K562 (cell line): ENCODE measurements around the gene LRP6. TPM values are rescaled to one million over a fixed set of nuclear protein-coding genes. Genes with fewer than 3 reads are reported as not detected.

ENCODE experiments used
- ASH1L ChIP-seq: fragments of 450-650 bp; IDR thresholded peaks from 2 replicates; pipeline ENCODE4 v1.6.1; 2018; ENCODE audit warnings: borderline replicate concordance, mild to moderate bottlenecking, low read depth; ENCODE audit not compliant: partially characterized antibody
- BCLAF1 ChIP-seq, 2 experiments: fragments of 450-650 bp in 1 of 2; IDR thresholded peaks; 2 replicates each; pipeline ENCODE4 v1.6.1; 2011 to 2017; ENCODE audit warnings: low read depth in 2 of 2, antibody characterized with exemption in 1 of 2, borderline replicate concordance in 1 of 2, low read length in 1 of 2, mild to moderate bottlenecking in 1 of 2, mixed read lengths in 1 of 2; ENCODE audit not compliant: control insufficient read depth in 1 of 2
- BCOR ChIP-seq: fragments of 450-650 bp; IDR thresholded peaks from 2 replicates; pipeline ENCODE4 v1.6.1; 2016
- ELF2 ChIP-seq: fragments of 250-450 bp; sonication (Bioruptor Pico); IDR thresholded peaks from 2 replicates; pipeline ENCODE4 v1.5.0; 2021; ENCODE audit warnings: mild to moderate bottlenecking
- GTF3C2 ChIP-seq: IDR thresholded peaks from 3 replicates; pipeline ENCODE4 v1.6.1; 2011; ENCODE audit warnings: borderline replicate concordance, mild to moderate bottlenecking, moderate library complexity; ENCODE audit not compliant: insufficient read length; ENCODE audit errors: extremely low read depth
- KAT2B ChIP-seq: IDR thresholded peaks from one replicate; pipeline ENCODE4 v1.6.1; 2012; ENCODE audit warnings: low read depth, mild to moderate bottlenecking, control low read depth, inconsistent platforms, low read length, moderate library complexity
- PBX2 ChIP-seq, 2 experiments: IDR thresholded peaks in 1 of 2; conservative IDR thresholded peaks in 1 of 2; 2 replicates each; pipeline ENCODE4 v1.6.1; 2016; ENCODE audit warnings: low read depth in 2 of 2, mild to moderate bottlenecking in 1 of 2, missing compliant biosample characterization in 1 of 2, missing genetic modification characterization in 1 of 2, moderate library complexity in 1 of 2
- POLR2AphosphoS5 ChIP-seq: IDR thresholded peaks from 2 replicates; pipeline ENCODE4 v1.6.1; 2011; ENCODE audit warnings: mild to moderate bottlenecking, low read depth, low read length, moderate library complexity; ENCODE audit not compliant: control insufficient read depth, insufficient read depth
- TFAP4 ChIP-seq: sonication (generic); formaldehyde crosslinking; IDR thresholded peaks from 2 replicates; pipeline ENCODE4 v1.8.0; 2022; ENCODE audit warnings: missing genetic modification reagents, mild to moderate bottlenecking, moderate library complexity, borderline replicate concordance
- ZC3H11A ChIP-seq: IDR thresholded peaks from 2 replicates; pipeline ENCODE4 v1.6.1; 2012; ENCODE audit warnings: low read depth, low read length, improper control_type of control experiment
- ZNF133 ChIP-seq: fragments of 250-450 bp; sonication (Bioruptor Pico); IDR thresholded peaks from 2 replicates; pipeline ENCODE4 v1.4.0; 2020; ENCODE audit warnings: mild to moderate bottlenecking
- ZNF384 ChIP-seq: IDR thresholded peaks from 2 replicates; pipeline ENCODE4 v1.6.1; 2012; ENCODE audit warnings: low read depth, low read length, improper control_type of control experiment
- polyA plus RNA-seq, 8 experiments: library from polyadenylated mRNA; depleted of rRNA in 4 of 8; stranded (reverse) in 5 of 8; unstranded in 3 of 8; fragments of >200 nt; fragmentation: Nextera tagmentation in 2 of 8; fragmentation: Illumina TruSeq in 1 of 8; extraction: Ambion mirVana in 2 of 8; extraction: Trizol in 1 of 8; gene quantifications; 2 replicates each; pipeline versions ENCODE4 v1.2.1 to v1.2.3, GENCODE V29; 2011 to 2014; ENCODE audit warnings: inconsistent platforms in 1 of 8, missing spikeins in 1 of 8
- total RNA-seq, 7 experiments: library from RNA; depleted of rRNA in 6 of 7; stranded (reverse); fragments of >200 nt in 6 of 7; fragmentation: Illumina TruSeq in 2 of 7; extraction: Trizol in 2 of 7; gene quantifications; 2 replicates each; pipeline versions ENCODE4 v1.2.1 to v1.2.3, GENCODE V29; 2011 to 2021; ENCODE audit warnings: low replicate concordance in 1 of 7

LRP6 gene
- total and polyA plus RNA-seq, 9 of the 15 experiments (the other 6 are each of a cell fraction or from before 2014, with no cell fraction given), result 3.0 to 17.0 (median 10.8) TPM

- no peak for TF ChIP-seq PBX2 (CRISPR knock-in tag; IDR thresholded peaks at IDR 0.05; ENCODE audit: low read depth)
- no peak for TF ChIP-seq PBX2 (tag; conservative IDR thresholded peaks at IDR 0.05; ENCODE audit: low read depth)
- no peak for TF ChIP-seq ASH1L
- TF ChIP-seq ZNF384, result no peak
- TF ChIP-seq ZC3H11A, result no peak
- no peak for TF ChIP-seq BCLAF1 (IDR thresholded peaks at IDR 0.05; ENCODE audit: borderline replicate concordance in 1 of 2, control insufficient read depth in 1 of 2, low read depth in 2 of 2, low read length in 1 of 2)
- no peak for TF ChIP-seq ZNF133 (CRISPR knock-in tag)
- TF ChIP-seq TFAP4 (CRISPR knock-in tag), result peak; percentile 80
- no peak for TF ChIP-seq GTF3C2
- TF ChIP-seq BCOR, result peak; percentile 93
- no peak for TF ChIP-seq KAT2B
- TF ChIP-seq POLR2AphosphoS5, result 0 out of 2 replicates have a peak, but pooled peaks have one; percentile 29
- TF ChIP-seq ELF2 (CRISPR knock-in tag), result no peak; the same call in 1 of the 2 replicates
Measured at GRCh38 chr12:12266873-12267741, at the start of gene LRP6 (continued).
